ENCODE data around the gene PODXL2. TPM values are rescaled to one million over a fixed set of nuclear protein-coding genes. Genes with fewer than 3 reads are reported as not detected.

Gene PODXL2
- total RNA-seq, 2 experiments from 2014 or later = 4.0 to 4.2 TPM

DNA sequence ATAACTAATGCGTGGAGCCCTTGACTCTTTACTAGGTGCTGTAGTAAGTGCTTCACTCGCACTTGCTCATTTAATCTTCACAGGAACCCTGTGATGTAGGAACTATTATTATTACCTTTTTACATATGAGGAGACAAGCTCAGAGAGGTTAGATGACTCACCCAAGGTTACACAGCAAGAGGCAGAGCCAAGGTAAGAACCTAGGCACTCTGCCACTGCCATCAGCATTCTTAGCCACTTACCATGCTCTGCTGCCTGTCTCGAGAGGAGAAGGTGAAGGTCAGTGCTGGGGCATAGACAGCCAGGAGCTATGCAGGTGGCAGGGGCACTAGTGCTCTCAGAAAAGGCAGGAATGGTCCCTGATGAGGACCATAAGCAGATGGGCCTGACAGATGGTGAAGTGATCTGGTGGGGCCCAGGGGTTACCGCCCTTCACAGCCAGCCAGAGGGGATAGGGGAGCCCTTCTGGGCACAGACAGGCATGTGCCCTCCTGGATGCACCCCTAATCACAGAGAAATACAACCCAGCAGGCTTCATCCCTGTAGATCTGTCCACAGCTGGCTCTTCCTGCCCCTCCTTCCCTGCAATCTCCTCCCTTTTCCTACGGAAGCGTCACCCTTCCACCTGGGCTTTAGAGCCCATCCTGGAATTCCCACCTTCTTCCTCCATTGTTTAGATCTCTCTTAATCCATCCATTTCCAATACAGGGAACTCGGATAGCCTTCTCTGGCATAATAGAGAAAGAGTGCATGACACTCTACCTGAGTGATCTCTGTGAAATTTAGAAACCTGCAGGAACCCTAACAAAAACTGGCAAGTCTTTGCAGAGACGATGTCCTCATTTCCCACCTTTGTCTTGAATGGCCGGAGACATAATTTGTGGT lies 70.7 kb downstream of the PODXL2 start:
- Mint-ChIP-seq H3K27me3 (no peaks in the 10 kb centered on the region), H3K4me3 (no peak overlapping the region), H3K9me3 (peaks cover 2% of the 10 kb centered on the region), H3K4me1 (ENCODE audit: low read depth) (peaks cover 5% of the 10 kb centered on the region), H3K36me3 (ENCODE audit: low read depth) (no peaks in the 10 kb centered on the region), H3K27ac (no peak overlapping the region)
- intact Hi-C loops (cut with DNase I, micrococcal nuclease) = no loop called here
- Histone ChIP-seq H3K27me3 (ENCODE audit: control insufficient read depth in 1 of 2, insufficient read depth in 2 of 2, low read length in 2 of 2) (no peaks in the 10 kb centered on the region), H3K9me3 (ENCODE audit: control insufficient read depth in 1 of 2, insufficient read depth in 1 of 2, low read length in 2 of 2) (peaks cover 0 to 4% of the 10 kb centered on the region in 2 experiments), H3K4me1 (ENCODE audit: insufficient read depth, low read length) (peaks cover 13% of the 10 kb centered on the region), H3K36me3 (ENCODE audit: insufficient read depth, low read length) (no peaks in the 10 kb centered on the region), H3K4me3 (ENCODE audit: low read length) (no peak overlapping the region), H3K27ac (ENCODE audit: low read depth in 1 of 2, low read length in 2 of 2) (no peak overlapping the region)
- TF ChIP-seq, protein P1, sequence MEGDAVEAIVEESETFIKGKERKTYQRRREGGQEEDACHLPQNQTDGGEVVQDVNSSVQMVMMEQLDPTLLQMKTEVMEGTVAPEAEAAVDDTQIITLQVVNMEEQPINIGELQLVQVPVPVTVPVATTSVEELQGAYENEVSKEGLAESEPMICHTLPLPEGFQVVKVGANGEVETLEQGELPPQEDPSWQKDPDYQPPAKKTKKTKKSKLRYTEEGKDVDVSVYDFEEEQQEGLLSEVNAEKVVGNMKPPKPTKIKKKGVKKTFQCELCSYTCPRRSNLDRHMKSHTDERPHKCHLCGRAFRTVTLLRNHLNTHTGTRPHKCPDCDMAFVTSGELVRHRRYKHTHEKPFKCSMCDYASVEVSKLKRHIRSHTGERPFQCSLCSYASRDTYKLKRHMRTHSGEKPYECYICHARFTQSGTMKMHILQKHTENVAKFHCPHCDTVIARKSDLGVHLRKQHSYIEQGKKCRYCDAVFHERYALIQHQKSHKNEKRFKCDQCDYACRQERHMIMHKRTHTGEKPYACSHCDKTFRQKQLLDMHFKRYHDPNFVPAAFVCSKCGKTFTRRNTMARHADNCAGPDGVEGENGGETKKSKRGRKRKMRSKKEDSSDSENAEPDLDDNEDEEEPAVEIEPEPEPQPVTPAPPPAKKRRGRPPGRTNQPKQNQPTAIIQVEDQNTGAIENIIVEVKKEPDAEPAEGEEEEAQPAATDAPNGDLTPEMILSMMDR (IDR thresholded peaks at IDR 0.05) = no peak
- ATAC-seq (ENCODE audit: poor library complexity) (no peak), DNase-seq (no peak)
- POLR2A ChIA-PET = no interaction called here
- CTCF ChIA-PET = interaction anchor here (1.6 to 2.9 kb wide), 2 partner anchors 16 to 125 kb away, joined by 5 to 12 read pairs; no protein-coding TSS in a partner anchor

DNA sequence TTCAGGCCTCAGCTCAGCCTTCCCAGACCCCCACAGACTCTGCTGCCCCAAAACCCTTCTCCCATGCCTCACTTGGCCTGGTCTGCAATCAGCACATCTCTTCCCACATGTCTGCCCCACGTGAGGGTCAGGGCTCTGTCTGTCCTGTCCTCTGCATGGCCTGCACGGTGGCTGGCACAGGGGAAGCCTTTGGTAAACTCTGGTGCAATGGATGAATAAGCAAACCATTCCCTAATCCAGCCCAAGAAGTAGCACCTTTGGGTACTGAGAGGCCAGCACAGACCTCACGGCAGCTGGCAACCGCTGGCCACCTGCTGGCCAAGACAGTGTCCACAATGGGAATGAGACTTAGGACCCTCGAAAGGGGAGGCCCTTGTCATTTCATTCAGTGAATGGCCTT lies 71.4 kb downstream of the PODXL2 start:
- no peaks in the 10 kb centered on the region for H3K27me3 ChIP-seq (ENCODE audit: control insufficient read depth in 1 of 2, insufficient read depth in 2 of 2, low read length in 2 of 2)
- no peaks in the 10 kb centered on the region for H3K36me3 ChIP-seq (ENCODE audit: insufficient read depth, low read length)
- Mint-ChIP-seq H3K9me3 (peaks cover 2% of the 10 kb centered on the region), H3K36me3 (ENCODE audit: low read depth) (no peaks in the 10 kb centered on the region), H3K27me3 (no peaks in the 10 kb centered on the region), H3K27ac (no peak overlapping the region), H3K4me3 (no peak overlapping the region), H3K4me1 (ENCODE audit: low read depth) (peaks cover 5% of the 10 kb centered on the region)
- H3K27ac ChIP-seq (ENCODE audit: low read depth in 1 of 2, low read length in 2 of 2) = no peak overlapping the region
- H3K4me1 ChIP-seq (ENCODE audit: insufficient read depth, low read length) = peaks cover 13% of the 10 kb centered on the region
- DNase-seq (no peak), ATAC-seq (ENCODE audit: poor library complexity) (no peak)
- intact Hi-C loops (cut with DNase I, micrococcal nuclease) = no loop called here
- peaks cover 0 to 4% of the 10 kb centered on the region in 2 experiments for H3K9me3 ChIP-seq (ENCODE audit: control insufficient read depth in 1 of 2, insufficient read depth in 1 of 2, low read length in 2 of 2)
- CTCF ChIA-PET = no interaction called here
- TF ChIP-seq, protein P1 (IDR thresholded peaks at IDR 0.05) = no peak
- no peak overlapping the region for H3K4me3 ChIP-seq (ENCODE audit: low read length)
- POLR2A ChIA-PET = no interaction called here

DNA sequence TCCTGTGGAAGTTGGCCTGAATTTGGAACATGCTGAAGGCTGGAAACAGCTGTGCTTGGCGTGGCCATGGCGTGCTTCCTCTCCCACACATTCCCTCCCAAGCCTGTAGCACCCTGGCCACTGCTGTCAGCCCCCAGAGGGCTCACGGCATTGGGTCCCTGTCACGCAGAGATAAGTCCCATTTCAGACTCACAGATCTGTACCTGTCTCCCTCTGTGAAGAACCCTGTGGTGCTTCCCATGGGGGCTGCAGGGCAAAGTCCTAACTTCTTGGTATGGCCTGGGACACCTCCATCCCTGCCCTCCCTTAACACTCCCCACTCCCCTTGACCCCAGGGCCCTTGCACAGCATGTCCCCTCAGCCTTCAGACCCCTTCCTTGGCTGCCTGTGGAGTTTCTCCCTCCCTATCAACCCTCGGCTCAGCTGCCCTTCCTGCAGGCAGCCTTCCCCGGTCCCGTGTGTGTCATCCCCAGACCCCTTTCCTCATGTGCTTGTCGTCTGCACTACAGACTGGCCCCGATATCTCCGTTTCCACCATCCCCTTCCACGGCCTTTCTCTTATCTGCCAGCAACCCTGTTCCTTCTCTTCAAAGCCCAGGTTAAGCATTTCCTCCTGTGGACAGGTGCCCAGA lies 72.4 kb downstream of the PODXL2 start:
- POLR2A ChIA-PET = no interaction called here
- intact Hi-C loops (cut with DNase I, micrococcal nuclease) = no loop called here
- H3K36me3 Mint-ChIP-seq (ENCODE audit: low read depth) = no peaks in the 10 kb centered on the region
- peaks cover 0 to 4% of the 10 kb centered on the region in 2 experiments for H3K9me3 ChIP-seq (ENCODE audit: control insufficient read depth in 1 of 2, insufficient read depth in 1 of 2, low read length in 2 of 2)
- H3K4me1 Mint-ChIP-seq (ENCODE audit: low read depth) = peaks cover 5% of the 10 kb centered on the region
- no peak overlapping the region for H3K4me3 Mint-ChIP-seq
- ATAC-seq (ENCODE audit: poor library complexity) (no peak), DNase-seq (no peak)
- no peaks in the 10 kb centered on the region for H3K27me3 Mint-ChIP-seq
- H3K27ac ChIP-seq (ENCODE audit: low read depth in 1 of 2, low read length in 2 of 2) = no peak overlapping the region
- CTCF ChIA-PET = no interaction called here
- no peaks in the 10 kb centered on the region for H3K27me3 ChIP-seq (ENCODE audit: control insufficient read depth in 1 of 2, insufficient read depth in 2 of 2, low read length in 2 of 2)
- no peak overlapping the region for H3K4me3 ChIP-seq (ENCODE audit: low read length)
- no peak overlapping the region for H3K27ac Mint-ChIP-seq
- peaks cover 13% of the 10 kb centered on the region for H3K4me1 ChIP-seq (ENCODE audit: insufficient read depth, low read length)
- TF ChIP-seq, protein P1 (IDR thresholded peaks at IDR 0.05) = no peak
- H3K36me3 ChIP-seq (ENCODE audit: insufficient read depth, low read length) = no peaks in the 10 kb centered on the region
- peaks cover 2% of the 10 kb centered on the region for H3K9me3 Mint-ChIP-seq

Measured in CD4-positive, alpha-beta T cell (primary cell).